ENCODE results near the gene PPP5C. TPM values are rescaled to one million over a fixed set of nuclear protein-coding genes. Genes with fewer than 3 reads are reported as not detected.
"Not testable (repeated sequence)": the region's sequence is repeated elsewhere in the genome, so short reads cannot be mapped to it uniquely, and the experiment has no call there.

PPP5C gene
- polyA plus RNA-seq, 1 donor from 2014 or later, result 99.3 TPM

DNA sequence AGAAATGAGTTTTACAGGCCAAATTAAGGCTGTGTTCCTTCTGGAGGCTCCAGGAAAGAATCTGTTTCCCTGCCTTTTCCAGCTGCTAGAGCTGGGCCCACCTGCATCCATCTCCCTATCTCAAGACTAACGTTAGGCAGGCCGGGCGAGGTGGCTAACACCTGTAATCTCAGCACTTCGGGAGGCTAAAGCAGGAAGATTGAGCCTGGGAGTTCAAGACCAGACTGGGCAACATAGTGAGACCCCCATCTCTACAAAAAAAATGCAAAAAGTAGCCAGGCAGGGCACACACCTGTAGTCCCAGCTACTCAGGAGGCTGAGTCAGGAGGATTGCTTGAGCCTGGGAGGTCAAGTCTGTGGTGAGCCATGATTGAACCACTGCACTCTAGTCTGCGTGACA, 35.4 kb upstream of the PPP5C start:
- Histone ChIP-seq H2AFZ (ENCODE audit: low read depth, low read length) (no peak overlapping the region), H3K4me3 (ENCODE audit: low read length) (no peak overlapping the region), H3K4me2 (ENCODE audit: low read length) (no peak overlapping the region), H3K27me3 (ENCODE audit: insufficient read depth, low read depth, low read length) (no peaks in the 10 kb centered on the region), H3K9ac (ENCODE audit: low read length) (no peak overlapping the region), H3K9me2 (ENCODE audit: insufficient read depth, low read length) (no peaks in the 10 kb centered on the region), H3K9me3 (ENCODE audit: low read length) (no peaks in the 10 kb centered on the region), H4K20me1 (ENCODE audit: insufficient read depth) (no peaks in the 10 kb centered on the region), H3K27ac (ENCODE audit: low read length) (no peak overlapping the region), H3K79me2 (replicated peaks; ENCODE audit: insufficient read depth, low read length) (no peaks in the 10 kb centered on the region), H3F3A (ENCODE audit: insufficient read depth, low read length, poor library complexity, severe bottlenecking) (no peaks in the 10 kb centered on the region), H3K36me3 (ENCODE audit: insufficient read depth, low read length) (no peaks in the 10 kb centered on the region)
- TF ChIP-seq, protein P1, sequence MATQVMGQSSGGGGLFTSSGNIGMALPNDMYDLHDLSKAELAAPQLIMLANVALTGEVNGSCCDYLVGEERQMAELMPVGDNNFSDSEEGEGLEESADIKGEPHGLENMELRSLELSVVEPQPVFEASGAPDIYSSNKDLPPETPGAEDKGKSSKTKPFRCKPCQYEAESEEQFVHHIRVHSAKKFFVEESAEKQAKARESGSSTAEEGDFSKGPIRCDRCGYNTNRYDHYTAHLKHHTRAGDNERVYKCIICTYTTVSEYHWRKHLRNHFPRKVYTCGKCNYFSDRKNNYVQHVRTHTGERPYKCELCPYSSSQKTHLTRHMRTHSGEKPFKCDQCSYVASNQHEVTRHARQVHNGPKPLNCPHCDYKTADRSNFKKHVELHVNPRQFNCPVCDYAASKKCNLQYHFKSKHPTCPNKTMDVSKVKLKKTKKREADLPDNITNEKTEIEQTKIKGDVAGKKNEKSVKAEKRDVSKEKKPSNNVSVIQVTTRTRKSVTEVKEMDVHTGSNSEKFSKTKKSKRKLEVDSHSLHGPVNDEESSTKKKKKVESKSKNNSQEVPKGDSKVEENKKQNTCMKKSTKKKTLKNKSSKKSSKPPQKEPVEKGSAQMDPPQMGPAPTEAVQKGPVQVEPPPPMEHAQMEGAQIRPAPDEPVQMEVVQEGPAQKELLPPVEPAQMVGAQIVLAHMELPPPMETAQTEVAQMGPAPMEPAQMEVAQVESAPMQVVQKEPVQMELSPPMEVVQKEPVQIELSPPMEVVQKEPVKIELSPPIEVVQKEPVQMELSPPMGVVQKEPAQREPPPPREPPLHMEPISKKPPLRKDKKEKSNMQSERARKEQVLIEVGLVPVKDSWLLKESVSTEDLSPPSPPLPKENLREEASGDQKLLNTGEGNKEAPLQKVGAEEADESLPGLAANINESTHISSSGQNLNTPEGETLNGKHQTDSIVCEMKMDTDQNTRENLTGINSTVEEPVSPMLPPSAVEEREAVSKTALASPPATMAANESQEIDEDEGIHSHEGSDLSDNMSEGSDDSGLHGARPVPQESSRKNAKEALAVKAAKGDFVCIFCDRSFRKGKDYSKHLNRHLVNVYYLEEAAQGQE (IDR thresholded peaks at IDR 0.05; ENCODE audit: borderline replicate concordance), result no peak
- TF ChIP-seq POLR2AphosphoS5 (IDR thresholded peaks at IDR 0.05), result no peak
- TF ChIP-seq RAD21 (conservative IDR thresholded peaks at IDR 0.05), result no peak
- no peak for TF ChIP-seq EZH2 (IDR thresholded peaks at IDR 0.05; ENCODE audit: borderline replicate concordance, insufficient read depth, low read length, poor library complexity, severe bottlenecking)
- TF ChIP-seq EP300 (conservative IDR thresholded peaks at IDR 0.05; ENCODE audit: poor library complexity, severe bottlenecking), result no peak
- TF ChIP-seq TAF1 (IDR thresholded peaks at IDR 0.05; ENCODE audit: low read depth), result no peak
- no peak for TF ChIP-seq SMC3 (conservative IDR thresholded peaks at IDR 0.05; ENCODE audit: poor library complexity)
- TF ChIP-seq MXI1 (conservative IDR thresholded peaks at IDR 0.05; ENCODE audit: poor library complexity, severe bottlenecking), result no peak
- TF ChIP-seq, protein P2, sequence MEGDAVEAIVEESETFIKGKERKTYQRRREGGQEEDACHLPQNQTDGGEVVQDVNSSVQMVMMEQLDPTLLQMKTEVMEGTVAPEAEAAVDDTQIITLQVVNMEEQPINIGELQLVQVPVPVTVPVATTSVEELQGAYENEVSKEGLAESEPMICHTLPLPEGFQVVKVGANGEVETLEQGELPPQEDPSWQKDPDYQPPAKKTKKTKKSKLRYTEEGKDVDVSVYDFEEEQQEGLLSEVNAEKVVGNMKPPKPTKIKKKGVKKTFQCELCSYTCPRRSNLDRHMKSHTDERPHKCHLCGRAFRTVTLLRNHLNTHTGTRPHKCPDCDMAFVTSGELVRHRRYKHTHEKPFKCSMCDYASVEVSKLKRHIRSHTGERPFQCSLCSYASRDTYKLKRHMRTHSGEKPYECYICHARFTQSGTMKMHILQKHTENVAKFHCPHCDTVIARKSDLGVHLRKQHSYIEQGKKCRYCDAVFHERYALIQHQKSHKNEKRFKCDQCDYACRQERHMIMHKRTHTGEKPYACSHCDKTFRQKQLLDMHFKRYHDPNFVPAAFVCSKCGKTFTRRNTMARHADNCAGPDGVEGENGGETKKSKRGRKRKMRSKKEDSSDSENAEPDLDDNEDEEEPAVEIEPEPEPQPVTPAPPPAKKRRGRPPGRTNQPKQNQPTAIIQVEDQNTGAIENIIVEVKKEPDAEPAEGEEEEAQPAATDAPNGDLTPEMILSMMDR (IDR thresholded peaks at IDR 0.05; ENCODE audit: poor library complexity, severe bottlenecking), result no peak

DNA sequence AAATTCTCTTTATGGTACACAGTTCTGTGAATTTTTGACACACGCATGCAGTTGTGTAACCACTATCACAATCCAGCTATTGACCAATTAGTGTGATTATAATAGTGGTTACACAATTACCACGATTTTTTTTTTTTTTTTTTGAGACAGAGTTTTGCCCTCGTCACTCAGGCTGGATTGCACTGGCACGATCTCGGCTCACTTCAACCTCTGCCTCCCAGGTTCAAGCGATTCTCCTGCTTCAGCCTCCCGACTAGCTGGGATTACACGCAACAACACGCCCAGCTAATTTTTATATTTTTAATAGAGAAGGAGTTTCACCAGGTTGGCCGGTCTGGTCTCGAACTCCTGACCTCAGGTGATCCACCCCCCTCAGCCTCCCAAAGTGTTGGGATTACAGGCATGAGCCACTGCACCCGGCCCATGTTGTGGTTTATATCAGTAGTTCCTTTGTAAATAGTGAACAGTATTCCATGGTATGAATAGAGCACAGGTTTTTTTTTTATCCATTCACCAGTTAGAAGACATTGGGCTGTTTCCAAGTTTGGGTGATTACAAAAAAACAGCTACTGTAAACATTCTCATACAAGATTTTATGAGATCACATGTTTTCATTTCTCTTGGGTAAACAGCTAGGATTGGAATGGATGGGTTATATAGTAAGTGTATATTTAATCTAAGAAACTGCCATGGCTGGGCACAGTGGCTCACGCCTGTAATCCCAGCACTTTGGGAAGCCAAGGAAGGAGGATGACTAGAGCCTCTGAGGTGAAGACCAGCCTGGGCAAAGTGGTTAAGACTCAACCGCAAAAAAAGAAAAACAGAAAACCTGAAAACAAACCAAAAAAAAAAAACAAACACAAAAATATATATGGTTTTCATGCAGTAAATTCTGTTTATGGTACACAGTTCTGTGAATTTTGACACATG, 33.1 kb upstream of the PPP5C start:
- not testable (repeated sequence) for H3K27me3 ChIP-seq (ENCODE audit: insufficient read depth, low read depth, low read length); H3F3A ChIP-seq (ENCODE audit: insufficient read depth, low read length, poor library complexity, severe bottlenecking); H3K9me3 ChIP-seq (ENCODE audit: low read length); H3K79me2 ChIP-seq (replicated peaks; ENCODE audit: insufficient read depth, low read length); H3K9ac ChIP-seq (ENCODE audit: low read length); H4K20me1 ChIP-seq (ENCODE audit: insufficient read depth); H3K4me2 ChIP-seq (ENCODE audit: low read length); H3K27ac ChIP-seq (ENCODE audit: low read length); H3K36me3 ChIP-seq (ENCODE audit: insufficient read depth, low read length); H3K4me3 ChIP-seq (ENCODE audit: low read length); H3K9me2 ChIP-seq (ENCODE audit: insufficient read depth, low read length); H2AFZ ChIP-seq (ENCODE audit: low read depth, low read length)
